Epithelial cell of proximal tubule (primary cell): ENCODE data around the gene ACCSL. TPM values are rescaled to one million over a fixed set of nuclear protein-coding genes. Genes with fewer than 3 reads are reported as not detected.

Experiments
- DNase-seq: peaks from one replicate; pipeline ENCODE4 v3.0.0-alpha.2; 2011; ENCODE audit warnings: low read depth
- H3K4me3 ChIP-seq: 2 replicates; pipeline ENCODE4 v1.5.1; 2011; ENCODE audit warnings: low read depth, mild to moderate bottlenecking, low read length
- CTCF ChIP-seq: conservative IDR thresholded peaks from 2 replicates; pipeline ENCODE4 v1.5.1; 2012; ENCODE audit warnings: low read depth, mild to moderate bottlenecking, low read length
- total RNA-seq: library from RNA; depleted of rRNA; stranded (reverse); fragments of >200 nt; gene quantifications from 2 replicates; pipeline ENCODE4 v1.2.3, GENCODE V29; 2015

Gene ACCSL
- total RNA-seq, 1 donor from 2014 or later: not detected

GRCh38 chr11:44029977-44030911, 17.5 kb upstream of the ACCSL start:
- H3K4me3 ChIP-seq: no peak overlapping the region
- no peak for TF ChIP-seq CTCF
- peak; percentile 32 for DNase-seq

DNA sequence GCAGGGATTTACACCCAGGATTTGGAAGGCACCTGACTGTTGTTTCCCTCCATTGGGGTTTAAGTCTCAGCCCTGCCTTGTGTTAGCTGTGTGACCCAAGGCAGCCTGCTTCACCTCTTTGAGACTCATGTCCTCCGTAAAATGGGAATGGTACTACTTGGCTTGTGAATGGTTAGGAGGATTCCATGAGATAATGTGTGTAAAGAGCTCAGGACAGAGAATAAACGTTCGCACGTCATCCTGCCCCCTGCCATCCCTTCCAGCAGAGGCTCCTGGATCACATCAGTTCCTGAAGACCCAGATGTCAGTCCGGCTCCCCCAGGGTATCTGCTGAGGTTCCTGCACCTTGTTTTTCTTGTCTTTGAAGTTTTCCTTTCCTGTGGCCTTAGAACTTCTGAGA, 16.8 kb upstream of the ACCSL start:
- TF ChIP-seq CTCF: no peak
- DNase-seq: no peak
- H3K4me3 ChIP-seq: no peak overlapping the region

- DNase-seq: no peak
- TF ChIP-seq CTCF: no peak
- no peak overlapping the region for H3K4me3 ChIP-seq
These were observed 16.2 kb upstream of the ACCSL start for GRCh38 chr11:44031549-44031948.

GRCh38 chr11:44032299-44033085, 15.3 kb upstream of the ACCSL start:
- TF ChIP-seq CTCF: no peak
- DNase-seq: no peak
- H3K4me3 ChIP-seq: no peak overlapping the region

GRCh38 chr11:44033411-44033850, 14.3 kb upstream of the ACCSL start:
- no peak overlapping the region for H3K4me3 ChIP-seq
- DNase-seq: no peak
- TF ChIP-seq CTCF: no peak

DNA sequence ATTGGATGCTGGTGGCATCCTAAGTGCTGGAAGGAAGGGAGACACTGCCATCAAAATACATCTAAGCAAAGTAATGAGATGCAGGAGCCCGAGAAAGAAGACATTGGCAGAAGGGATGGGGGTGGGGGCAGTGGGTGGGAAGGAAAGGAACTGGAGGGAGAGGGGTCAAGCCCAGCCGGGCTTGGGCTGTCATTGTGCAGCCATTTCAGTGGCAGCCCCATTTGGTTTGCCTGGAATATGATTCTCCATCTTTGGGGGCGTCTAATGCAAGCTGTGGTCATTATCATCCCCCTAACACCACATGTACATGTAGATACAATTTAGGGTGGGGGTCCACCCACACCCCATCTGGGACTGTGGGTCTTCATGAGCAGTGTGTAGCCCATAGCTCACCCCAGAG, 13.9 kb upstream of the ACCSL start:
- no peak for TF ChIP-seq CTCF
- DNase-seq: no peak
- H3K4me3 ChIP-seq: no peak overlapping the region
